GM21723 (cell line): ENCODE data around the gene BNC2.
"Not testable (repeated sequence)": the region's sequence is repeated elsewhere in the genome, so short reads cannot be mapped to it uniquely, and the experiment has no call there.

Experiments
- ATAC-seq: cut with Tn5 transposase; IDR thresholded peaks from one replicate; pipeline ENCODE4 v1.9.1; 2021; ENCODE audit warnings: mild to moderate bottlenecking, moderate library complexity; ENCODE audit not compliant: unreplicated experiment

Gene BNC2

GRCh38 chr9:16475257-16475656 is 395.2 kb downstream of the BNC2 start:
- no peak for ATAC-seq

DNA sequence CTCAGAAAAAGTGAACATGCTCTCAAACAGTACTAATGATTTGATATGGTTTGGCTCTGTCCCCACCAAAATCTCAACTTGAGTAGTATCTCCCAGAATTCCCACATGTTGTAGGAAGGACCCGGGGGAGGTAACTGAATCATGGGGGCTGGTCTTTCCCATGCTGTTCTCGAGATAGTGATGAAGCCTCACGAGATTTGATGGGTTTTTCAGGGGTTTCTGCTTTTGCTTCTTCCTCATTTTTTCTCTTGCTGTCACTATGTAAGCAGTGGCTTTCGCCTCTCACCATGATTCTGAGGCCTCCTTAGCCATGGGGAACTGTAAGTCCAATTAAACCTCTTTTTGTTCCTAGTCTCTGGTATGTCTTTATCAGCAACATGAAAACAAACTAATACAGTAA is 401.3 kb downstream of the BNC2 start:
- ATAC-seq = no peak

DNA sequence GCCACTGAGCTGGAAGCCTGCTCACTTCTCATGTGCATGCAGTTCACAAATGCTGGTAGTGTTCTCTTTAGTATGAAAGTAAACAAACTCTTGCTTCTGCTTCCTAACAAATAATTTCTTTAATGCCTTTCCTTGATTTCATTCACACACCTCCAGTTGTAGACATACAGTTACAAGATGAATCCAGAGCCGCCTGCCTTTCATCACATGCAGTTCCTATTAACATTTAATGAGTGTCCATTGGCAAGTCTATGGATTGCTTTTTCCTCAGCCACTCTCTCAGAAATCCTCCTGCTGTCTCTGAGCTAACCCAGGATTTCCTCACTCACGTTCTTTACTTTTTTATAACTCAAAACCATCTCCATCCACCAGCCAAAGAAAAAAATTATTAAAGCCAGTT is 408.6 kb downstream of the BNC2 start:
- no peak for ATAC-seq

GRCh38 chr9:16461137-16461840 is 409.2 kb downstream of the BNC2 start:
- ATAC-seq = no peak

- ATAC-seq = no peak
Observed at GRCh38 chr9:16460696-16461095, 409.8 kb downstream of the BNC2 start.

DNA sequence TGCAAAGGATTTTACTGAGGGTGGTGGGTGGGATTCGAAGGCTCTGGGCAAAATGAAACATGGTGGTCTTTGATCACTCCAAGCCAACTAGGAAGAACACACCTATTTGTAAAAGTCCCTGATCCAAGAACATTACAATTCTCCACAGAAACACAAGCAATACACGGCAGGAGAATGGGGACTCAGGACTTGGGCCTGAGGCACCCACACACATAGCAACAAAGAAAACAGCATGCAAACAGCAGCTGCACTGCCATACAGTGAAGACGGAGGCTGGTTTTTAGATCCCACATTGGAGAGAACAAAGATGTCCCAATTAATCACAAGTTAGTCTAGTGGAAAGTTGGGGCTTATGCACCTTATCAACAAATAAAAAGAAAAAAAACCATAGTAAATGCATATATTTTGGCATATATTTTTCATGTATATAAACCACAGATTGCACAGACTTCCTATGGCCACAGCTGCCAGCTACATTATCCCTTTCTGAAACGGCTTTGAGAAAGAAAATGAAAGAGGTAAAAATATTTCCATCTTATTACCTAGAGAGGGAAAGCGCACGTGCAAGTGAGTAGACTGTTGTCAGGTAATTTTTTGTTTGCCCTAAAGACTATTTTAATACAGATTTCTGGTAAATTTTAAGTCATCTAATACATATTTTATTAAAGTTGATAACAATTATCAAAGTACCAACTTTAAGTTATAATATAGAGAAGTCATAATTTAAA is 410.9 kb downstream of the BNC2 start:
- ATAC-seq = no peak

- ATAC-seq = no peak
Observed at GRCh38 chr9:16458696-16459420, 411.6 kb downstream of the BNC2 start.

DNA sequence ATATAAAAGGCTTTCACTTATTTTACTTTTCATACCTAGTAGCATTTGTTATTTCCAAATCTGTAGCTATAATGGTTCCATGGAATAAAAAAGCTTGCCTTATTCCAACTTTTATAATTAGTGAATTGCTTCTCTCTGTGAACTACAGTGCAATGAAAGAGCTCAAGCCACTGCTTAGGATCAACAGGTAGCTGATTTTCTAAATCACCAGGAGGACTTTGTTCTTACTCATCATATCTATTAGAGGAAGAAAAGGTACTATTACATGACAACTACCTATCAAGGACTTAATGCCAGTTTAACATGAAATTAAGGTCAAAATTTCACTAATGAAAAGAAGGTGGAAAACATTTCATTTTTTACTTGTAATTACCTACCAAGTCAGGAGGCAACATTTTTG is 414.6 kb downstream of the BNC2 start:
- ATAC-seq = no peak

- ATAC-seq = no peak
Observed at GRCh38 chr9:16453390-16453789, 417.1 kb downstream of the BNC2 start.

- ATAC-seq = no peak
Observed at GRCh38 chr9:16450578-16450977, 419.9 kb downstream of the BNC2 start.

GRCh38 chr9:16450043-16450442 is 420.4 kb downstream of the BNC2 start:
- no peak for ATAC-seq

DNA sequence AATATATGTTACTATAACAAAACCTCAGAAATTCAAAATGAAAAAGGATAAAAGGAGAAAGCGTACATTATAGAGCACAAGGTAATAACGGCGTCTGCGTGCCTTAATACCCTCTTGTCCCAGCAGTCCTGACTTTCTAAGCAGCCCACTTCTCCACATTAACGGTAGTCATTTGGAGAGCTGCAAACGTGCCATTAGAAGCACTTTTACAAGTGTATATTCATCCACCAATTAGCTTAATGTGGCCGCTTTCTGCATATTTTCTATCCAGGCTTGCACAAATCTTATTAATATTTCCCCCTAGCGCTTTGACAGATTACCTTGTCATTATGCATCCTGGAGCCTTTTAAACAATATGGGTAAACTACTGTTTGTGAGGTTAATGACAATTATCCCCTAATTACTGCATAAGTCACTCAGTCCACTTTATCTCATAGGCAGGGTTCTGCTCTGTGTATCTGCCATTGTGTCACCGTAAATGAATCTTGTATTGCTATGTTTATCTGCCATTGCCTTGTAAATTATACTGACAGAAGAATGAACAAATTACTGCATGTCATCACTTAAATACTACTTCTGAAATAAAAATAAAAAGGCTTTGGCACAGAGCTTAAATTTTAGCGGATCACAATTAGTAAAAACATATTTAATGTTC is 421.3 kb downstream of the BNC2 start:
- no peak for ATAC-seq

DNA sequence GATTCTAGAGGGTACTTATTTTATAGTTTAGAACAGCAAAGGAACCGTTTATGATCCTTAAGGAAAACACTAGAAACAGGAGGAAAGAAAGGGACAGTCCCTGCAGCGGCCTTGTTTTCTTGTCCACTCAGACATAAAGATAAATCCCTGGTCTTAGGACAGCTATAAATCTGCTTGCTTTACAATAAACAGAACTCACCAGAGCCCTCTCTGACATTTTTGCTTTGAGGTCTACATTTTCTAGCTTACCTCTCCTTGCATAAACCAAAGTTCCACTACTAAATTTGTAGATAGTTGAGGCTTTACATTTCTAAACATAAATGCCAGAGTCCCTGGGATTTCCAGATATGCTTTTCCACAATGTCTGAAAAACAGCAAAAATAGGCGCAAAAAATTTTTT is 422.5 kb downstream of the BNC2 start:
- ATAC-seq = no peak

GRCh38 chr9:16446636-16447035 is 423.8 kb downstream of the BNC2 start:
- ATAC-seq = no peak

DNA sequence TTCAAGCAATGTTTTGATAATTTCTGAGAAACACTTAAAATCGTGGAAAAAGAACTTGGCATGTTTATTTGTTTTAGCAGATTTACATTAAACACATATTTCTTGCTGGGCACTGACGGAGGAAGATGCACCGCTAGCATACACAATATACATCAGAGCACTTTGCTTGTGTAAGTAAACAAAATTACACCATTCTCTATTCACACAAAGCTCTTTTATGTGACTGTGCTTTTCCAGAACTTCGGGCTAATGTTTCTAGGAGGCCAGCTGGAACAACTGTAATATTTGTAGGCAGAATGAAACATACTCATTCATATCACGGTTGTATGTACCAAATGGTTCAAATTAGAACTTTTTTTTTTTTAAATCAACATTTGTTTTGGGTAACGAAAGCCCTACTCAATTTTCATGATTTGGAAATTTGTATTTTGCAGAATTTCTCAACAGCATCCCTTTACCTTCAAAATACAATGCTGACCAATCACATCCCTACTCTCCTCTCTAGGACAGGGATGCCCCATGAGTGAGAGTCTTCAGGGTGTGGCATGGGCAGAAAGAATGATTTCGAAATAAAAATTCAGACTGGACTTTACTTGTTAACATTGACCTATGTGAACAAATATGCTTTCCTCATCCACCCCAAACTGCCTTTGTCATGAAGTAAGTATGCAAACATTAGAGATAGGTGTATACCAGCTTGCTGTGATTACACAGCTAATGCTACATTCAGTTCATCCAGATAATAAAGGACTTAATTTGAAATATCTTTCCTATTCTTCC is 425.1 kb downstream of the BNC2 start:
- ATAC-seq = no peak

DNA sequence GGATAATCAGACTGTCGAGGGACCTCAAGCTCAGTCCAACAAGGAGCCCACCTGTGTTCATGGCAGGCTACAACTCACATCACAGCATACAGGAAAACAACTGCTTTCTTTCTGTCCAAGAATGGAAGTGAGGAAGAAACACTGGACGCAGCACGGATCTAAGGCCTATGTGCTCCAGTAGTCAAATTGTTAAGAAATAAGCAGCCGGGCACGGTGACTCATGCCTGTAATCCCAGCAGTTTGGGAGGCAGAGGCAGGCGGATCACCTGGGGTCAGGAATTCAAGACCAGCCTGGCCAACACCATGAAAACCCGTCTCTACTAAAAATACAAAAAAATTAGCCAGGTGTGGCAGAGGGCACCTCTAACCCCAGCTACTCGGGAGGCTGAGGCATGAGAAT is 427.8 kb downstream of the BNC2 start:
- no peak for ATAC-seq

DNA sequence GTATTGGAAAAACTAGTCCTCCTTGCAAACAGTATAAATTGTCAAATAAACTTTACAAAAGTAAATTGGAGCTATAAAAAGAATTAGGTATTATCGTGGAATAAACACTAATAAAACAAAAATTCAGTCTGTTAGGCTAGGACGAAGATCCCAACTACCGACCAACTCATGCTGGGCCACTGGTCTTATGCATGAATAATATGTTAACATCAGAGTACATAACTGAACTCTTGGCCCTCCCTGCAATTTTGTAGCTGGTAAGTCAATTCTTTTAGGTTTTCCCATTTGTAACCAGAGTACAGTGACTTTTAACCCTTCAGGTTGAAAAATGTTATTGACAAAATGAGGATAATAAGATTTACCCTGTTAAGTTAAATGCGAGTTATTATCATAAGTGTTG is 428.7 kb downstream of the BNC2 start:
- ATAC-seq = no peak

- not testable (repeated sequence) for ATAC-seq
Observed at GRCh38 chr9:16438831-16439230, 431.6 kb downstream of the BNC2 start.

DNA sequence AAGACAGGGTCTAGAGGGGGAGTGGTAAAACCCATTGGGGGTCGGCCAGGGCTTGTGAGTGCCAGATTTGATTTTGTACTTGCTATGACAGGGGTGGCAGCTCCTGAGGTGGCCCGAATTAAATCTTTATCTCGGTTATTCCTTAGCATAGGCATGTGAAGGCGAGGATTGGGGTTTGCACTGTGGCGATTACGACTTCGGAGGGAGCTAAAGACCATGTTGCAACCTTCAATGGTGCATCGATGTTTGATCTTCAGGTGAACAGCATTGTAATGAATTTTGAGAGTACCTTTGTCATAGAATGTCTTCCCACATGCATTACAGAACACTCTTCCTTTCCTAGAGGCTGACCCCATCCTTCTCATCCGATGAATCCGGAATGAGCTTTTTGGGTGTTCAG is 433.9 kb downstream of the BNC2 start:
- no peak for ATAC-seq

DNA sequence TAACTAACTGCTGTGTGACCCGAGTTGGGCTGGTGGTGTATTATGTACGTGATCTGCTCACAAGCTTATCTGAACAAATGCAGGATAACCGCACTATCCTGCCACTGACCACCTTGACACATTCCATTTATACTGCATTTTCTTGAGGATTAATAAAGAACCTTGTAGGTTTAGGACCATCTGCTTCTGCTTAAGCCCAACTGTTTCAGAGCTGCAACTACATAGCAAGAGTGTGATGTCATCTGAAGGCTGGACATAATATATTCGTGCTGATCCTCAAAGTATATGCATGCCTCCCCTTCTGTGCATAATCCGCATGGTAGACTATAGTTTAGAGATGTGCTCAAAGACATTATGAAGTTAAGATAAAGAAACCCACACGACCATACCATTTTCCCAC is 435.9 kb downstream of the BNC2 start:
- ATAC-seq = no peak

- ATAC-seq = no peak
Observed at GRCh38 chr9:16433494-16433893, 437.0 kb downstream of the BNC2 start.
